Neural cell (in vitro differentiated cells): Measurements from ENCODE around the gene HBEGF. TPM values are rescaled to one million over a fixed set of nuclear protein-coding genes. Genes with fewer than 3 reads are reported as not detected.

Experiments
- H2AFZ ChIP-seq: fragments of 200-600, 300-800 bp; sonication (generic), shearing (Covaris generic); 2 replicates; pipeline ENCODE4 v1.6.0; 2014; ENCODE audit warnings: low read depth, mild to moderate bottlenecking, antibody characterized with exemption, low read length, moderate library complexity
- H3F3A ChIP-seq: fragments of 200-600 bp; shearing (Covaris generic); 2 replicates; pipeline ENCODE4 v1.6.1; 2016; ENCODE audit warnings: mild to moderate bottlenecking, moderate library complexity, mixed read lengths, antibody characterized with exemption, low read length; ENCODE audit not compliant: insufficient read depth, poor library complexity, severe bottlenecking
- H3K27ac ChIP-seq: fragments of 200-600, 300-800 bp; sonication (generic), shearing (Covaris generic); 2 replicates; pipeline ENCODE4 v1.5.1; 2014; ENCODE audit warnings: mild to moderate bottlenecking, low read length, moderate library complexity
- H3K27me3 ChIP-seq: fragments of 300-800, 200-600 bp; sonication (generic), shearing (Covaris generic); 2 replicates; pipeline ENCODE4 v1.6.0; 2014; ENCODE audit warnings: mild to moderate bottlenecking, low read depth, low read length, moderate library complexity; ENCODE audit not compliant: insufficient read depth
- H3K36me3 ChIP-seq: fragments of 300-800, 200-600 bp; sonication (generic), shearing (Covaris generic); 2 replicates; pipeline ENCODE4 v1.5.1; 2014; ENCODE audit warnings: mild to moderate bottlenecking, antibody characterized with exemption, low read length, moderate library complexity; ENCODE audit not compliant: insufficient read depth
- H3K4me2 ChIP-seq: fragments of 300-800, 200-600 bp; sonication (generic), shearing (Covaris generic); 2 replicates; pipeline ENCODE4 v1.6.0; 2014; ENCODE audit warnings: mild to moderate bottlenecking, low read length
- H3K4me3 ChIP-seq: fragments of 300-800, 200-600 bp; sonication (generic), shearing (Covaris generic); 2 replicates; pipeline ENCODE4 v1.5.1; 2014; ENCODE audit warnings: mild to moderate bottlenecking, low read length, moderate library complexity
- H3K79me2 ChIP-seq: fragments of 200-600 bp; shearing (Covaris generic); replicated peaks from 2 replicates; pipeline ENCODE4 v1.6.0; 2014; ENCODE audit warnings: mild to moderate bottlenecking, low read length, moderate library complexity; ENCODE audit not compliant: insufficient read depth
- H3K9ac ChIP-seq: fragments of 300-800, 200-600 bp; sonication (generic), shearing (Covaris generic); 2 replicates; pipeline ENCODE4 v1.6.1; 2016; ENCODE audit warnings: mild to moderate bottlenecking, low read length, mixed read lengths
- H3K9me2 ChIP-seq: fragments of 200-600 bp; shearing (Covaris generic); 2 replicates; pipeline ENCODE4 v1.6.1; 2016; ENCODE audit warnings: mild to moderate bottlenecking, low read length, mixed read lengths; ENCODE audit not compliant: insufficient read depth
- H3K9me3 ChIP-seq: fragments of 200-600, 300-800 bp; sonication (generic), shearing (Covaris generic); 2 replicates; pipeline ENCODE4 v1.6.1; 2016; ENCODE audit warnings: mild to moderate bottlenecking, mixed run types, low read length, moderate library complexity, mixed read lengths
- H4K20me1 ChIP-seq: fragments of 200-600 bp; shearing (Covaris generic); 2 replicates; pipeline ENCODE4 v1.6.1; 2016; ENCODE audit warnings: mild to moderate bottlenecking, mixed run types; ENCODE audit not compliant: insufficient read depth
- EP300 ChIP-seq: fragments of 450-650 bp; conservative IDR thresholded peaks from 2 replicates; pipeline ENCODE4 v1.6.1; 2014; ENCODE audit warnings: antibody characterized with exemption, mild to moderate bottlenecking, moderate library complexity; ENCODE audit not compliant: poor library complexity, severe bottlenecking
- EZH2 ChIP-seq: fragments of 200-600, 300-800 bp; shearing (Covaris generic), sonication (generic); IDR thresholded peaks from 2 replicates; pipeline ENCODE4 v1.6.1; 2014; ENCODE audit warnings: antibody characterized with exemption, low read length, borderline replicate concordance, mild to moderate bottlenecking; ENCODE audit not compliant: insufficient read depth, poor library complexity, severe bottlenecking
- MXI1 ChIP-seq: fragments of 450-650 bp; conservative IDR thresholded peaks from 2 replicates; pipeline ENCODE4 v1.6.1; 2014; ENCODE audit warnings: antibody characterized with exemption, mild to moderate bottlenecking; ENCODE audit not compliant: poor library complexity, severe bottlenecking
- POLR2AphosphoS5 ChIP-seq: IDR thresholded peaks from 2 replicates; pipeline ENCODE4 v1.6.1; 2012
- RAD21 ChIP-seq: fragments of 450-650 bp; conservative IDR thresholded peaks from 2 replicates; pipeline ENCODE4 v1.6.1; 2014; ENCODE audit warnings: antibody characterized with exemption, mild to moderate bottlenecking, moderate library complexity
- SMC3 ChIP-seq: fragments of 450-650 bp; conservative IDR thresholded peaks from 2 replicates; pipeline ENCODE4 v1.6.1; 2014; ENCODE audit warnings: antibody characterized with exemption, mild to moderate bottlenecking, moderate library complexity; ENCODE audit not compliant: poor library complexity
- TAF1 ChIP-seq: IDR thresholded peaks from 2 replicates; pipeline ENCODE4 v1.6.1; 2012; ENCODE audit warnings: low read depth
- polyA plus RNA-seq: library from polyadenylated mRNA; depleted of rRNA; stranded (reverse); fragments of >200 nt; gene quantifications from 2 replicates; pipeline ENCODE4 v1.2.3, GENCODE V29; 2014
- TF ChIP-seq, protein P1 (sequence below): fragments of 450-650 bp; IDR thresholded peaks from 2 replicates; pipeline ENCODE4 v1.5.1; 2014; ENCODE audit warnings: antibody characterized with exemption, mild to moderate bottlenecking, moderate library complexity; ENCODE audit not compliant: poor library complexity, severe bottlenecking
- TF ChIP-seq, protein P2 (sequence below): IDR thresholded peaks from 2 replicates; pipeline ENCODE4 v1.6.1; 2012; ENCODE audit warnings: borderline replicate concordance

HBEGF gene
- polyA plus RNA-seq, 1 donor from 2014 or later = 9.8 TPM

GRCh38 chr5:140317859-140318258 is 28.5 kb downstream of the HBEGF start:
- TF ChIP-seq, protein P1, sequence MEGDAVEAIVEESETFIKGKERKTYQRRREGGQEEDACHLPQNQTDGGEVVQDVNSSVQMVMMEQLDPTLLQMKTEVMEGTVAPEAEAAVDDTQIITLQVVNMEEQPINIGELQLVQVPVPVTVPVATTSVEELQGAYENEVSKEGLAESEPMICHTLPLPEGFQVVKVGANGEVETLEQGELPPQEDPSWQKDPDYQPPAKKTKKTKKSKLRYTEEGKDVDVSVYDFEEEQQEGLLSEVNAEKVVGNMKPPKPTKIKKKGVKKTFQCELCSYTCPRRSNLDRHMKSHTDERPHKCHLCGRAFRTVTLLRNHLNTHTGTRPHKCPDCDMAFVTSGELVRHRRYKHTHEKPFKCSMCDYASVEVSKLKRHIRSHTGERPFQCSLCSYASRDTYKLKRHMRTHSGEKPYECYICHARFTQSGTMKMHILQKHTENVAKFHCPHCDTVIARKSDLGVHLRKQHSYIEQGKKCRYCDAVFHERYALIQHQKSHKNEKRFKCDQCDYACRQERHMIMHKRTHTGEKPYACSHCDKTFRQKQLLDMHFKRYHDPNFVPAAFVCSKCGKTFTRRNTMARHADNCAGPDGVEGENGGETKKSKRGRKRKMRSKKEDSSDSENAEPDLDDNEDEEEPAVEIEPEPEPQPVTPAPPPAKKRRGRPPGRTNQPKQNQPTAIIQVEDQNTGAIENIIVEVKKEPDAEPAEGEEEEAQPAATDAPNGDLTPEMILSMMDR = no peak
- TF ChIP-seq EZH2 (no peak), RAD21 (no peak), EP300 (no peak), TAF1 (no peak), POLR2AphosphoS5 (no peak), MXI1 (no peak), SMC3 (no peak)
- TF ChIP-seq, protein P2, sequence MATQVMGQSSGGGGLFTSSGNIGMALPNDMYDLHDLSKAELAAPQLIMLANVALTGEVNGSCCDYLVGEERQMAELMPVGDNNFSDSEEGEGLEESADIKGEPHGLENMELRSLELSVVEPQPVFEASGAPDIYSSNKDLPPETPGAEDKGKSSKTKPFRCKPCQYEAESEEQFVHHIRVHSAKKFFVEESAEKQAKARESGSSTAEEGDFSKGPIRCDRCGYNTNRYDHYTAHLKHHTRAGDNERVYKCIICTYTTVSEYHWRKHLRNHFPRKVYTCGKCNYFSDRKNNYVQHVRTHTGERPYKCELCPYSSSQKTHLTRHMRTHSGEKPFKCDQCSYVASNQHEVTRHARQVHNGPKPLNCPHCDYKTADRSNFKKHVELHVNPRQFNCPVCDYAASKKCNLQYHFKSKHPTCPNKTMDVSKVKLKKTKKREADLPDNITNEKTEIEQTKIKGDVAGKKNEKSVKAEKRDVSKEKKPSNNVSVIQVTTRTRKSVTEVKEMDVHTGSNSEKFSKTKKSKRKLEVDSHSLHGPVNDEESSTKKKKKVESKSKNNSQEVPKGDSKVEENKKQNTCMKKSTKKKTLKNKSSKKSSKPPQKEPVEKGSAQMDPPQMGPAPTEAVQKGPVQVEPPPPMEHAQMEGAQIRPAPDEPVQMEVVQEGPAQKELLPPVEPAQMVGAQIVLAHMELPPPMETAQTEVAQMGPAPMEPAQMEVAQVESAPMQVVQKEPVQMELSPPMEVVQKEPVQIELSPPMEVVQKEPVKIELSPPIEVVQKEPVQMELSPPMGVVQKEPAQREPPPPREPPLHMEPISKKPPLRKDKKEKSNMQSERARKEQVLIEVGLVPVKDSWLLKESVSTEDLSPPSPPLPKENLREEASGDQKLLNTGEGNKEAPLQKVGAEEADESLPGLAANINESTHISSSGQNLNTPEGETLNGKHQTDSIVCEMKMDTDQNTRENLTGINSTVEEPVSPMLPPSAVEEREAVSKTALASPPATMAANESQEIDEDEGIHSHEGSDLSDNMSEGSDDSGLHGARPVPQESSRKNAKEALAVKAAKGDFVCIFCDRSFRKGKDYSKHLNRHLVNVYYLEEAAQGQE = no peak
- no peaks in the 10 kb centered on the region for H3K36me3 ChIP-seq
- no peaks in the 10 kb centered on the region for H3K9me3 ChIP-seq
- no peak overlapping the region for H3K4me2 ChIP-seq
- no peaks in the 10 kb centered on the region for H3K27me3 ChIP-seq
- no peak overlapping the region for H3K4me3 ChIP-seq
- no peaks in the 10 kb centered on the region for H3F3A ChIP-seq
- H3K9ac ChIP-seq = no peak overlapping the region
- H4K20me1 ChIP-seq = no peaks in the 10 kb centered on the region
- no peaks in the 10 kb centered on the region for H3K9me2 ChIP-seq
- H3K79me2 ChIP-seq = no peaks in the 10 kb centered on the region
- no peak overlapping the region for H3K27ac ChIP-seq
- H2AFZ ChIP-seq = no peak overlapping the region

GRCh38 chr5:140312791-140313189 is 33.6 kb downstream of the HBEGF start:
- H4K20me1 ChIP-seq = no peaks in the 10 kb centered on the region
- H3K9ac ChIP-seq = no peak overlapping the region
- H3K4me3 ChIP-seq = no peak overlapping the region
- H3K79me2 ChIP-seq = no peaks in the 10 kb centered on the region
- no peaks in the 10 kb centered on the region for H3K9me2 ChIP-seq
- H3K9me3 ChIP-seq = no peaks in the 10 kb centered on the region
- no peaks in the 10 kb centered on the region for H3F3A ChIP-seq
- H3K27me3 ChIP-seq = no peaks in the 10 kb centered on the region
- H3K27ac ChIP-seq = no peak overlapping the region
- H3K36me3 ChIP-seq = no peaks in the 10 kb centered on the region
- TF ChIP-seq POLR2AphosphoS5 (no peak), EP300 (no peak), MXI1 (no peak), RAD21 (no peak), SMC3 (no peak), EZH2 (no peak), TAF1 (no peak)
- TF ChIP-seq, protein P1 = no peak
- TF ChIP-seq, protein P2 = no peak
- H2AFZ ChIP-seq = no peak overlapping the region
- no peak overlapping the region for H3K4me2 ChIP-seq
